ENCODE results near the gene PLEKHO2.

DNA sequence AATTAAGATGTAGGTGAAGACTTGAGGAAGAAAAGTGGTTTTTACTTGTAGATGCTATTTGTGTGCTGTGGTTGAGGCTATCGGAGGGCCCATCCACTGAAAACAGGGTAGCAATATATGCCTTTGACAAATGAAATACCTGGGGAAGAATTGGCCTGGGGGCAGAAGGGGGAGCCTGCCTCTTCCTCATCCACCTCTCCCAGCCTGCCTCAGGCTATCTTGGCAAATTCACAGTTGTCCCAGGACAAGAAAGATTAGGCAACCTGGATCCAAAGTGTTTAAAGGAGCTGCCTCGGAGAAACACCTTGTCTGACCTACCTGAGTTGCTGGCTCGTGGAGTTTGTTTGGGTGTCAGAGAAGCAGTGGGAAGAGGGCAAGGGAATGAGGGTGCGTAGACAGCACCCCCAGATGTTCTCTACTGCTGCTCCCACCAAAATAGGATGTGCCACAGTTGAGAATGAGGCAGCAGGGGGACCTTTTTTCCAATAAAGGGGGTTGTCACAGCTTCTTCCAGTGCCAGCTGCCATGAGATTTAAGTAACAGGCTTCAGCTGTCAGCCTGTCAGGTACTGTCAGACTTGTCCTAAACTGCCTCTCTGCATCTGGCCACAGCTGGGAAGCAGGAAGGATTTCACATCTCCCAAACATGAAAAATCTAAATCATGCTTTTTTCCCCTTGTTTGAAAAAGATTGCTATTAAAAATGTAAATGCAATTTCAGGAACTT lies 9.2 kb downstream of the PLEKHO2 start:
- TF ChIP-seq, protein P1, sequence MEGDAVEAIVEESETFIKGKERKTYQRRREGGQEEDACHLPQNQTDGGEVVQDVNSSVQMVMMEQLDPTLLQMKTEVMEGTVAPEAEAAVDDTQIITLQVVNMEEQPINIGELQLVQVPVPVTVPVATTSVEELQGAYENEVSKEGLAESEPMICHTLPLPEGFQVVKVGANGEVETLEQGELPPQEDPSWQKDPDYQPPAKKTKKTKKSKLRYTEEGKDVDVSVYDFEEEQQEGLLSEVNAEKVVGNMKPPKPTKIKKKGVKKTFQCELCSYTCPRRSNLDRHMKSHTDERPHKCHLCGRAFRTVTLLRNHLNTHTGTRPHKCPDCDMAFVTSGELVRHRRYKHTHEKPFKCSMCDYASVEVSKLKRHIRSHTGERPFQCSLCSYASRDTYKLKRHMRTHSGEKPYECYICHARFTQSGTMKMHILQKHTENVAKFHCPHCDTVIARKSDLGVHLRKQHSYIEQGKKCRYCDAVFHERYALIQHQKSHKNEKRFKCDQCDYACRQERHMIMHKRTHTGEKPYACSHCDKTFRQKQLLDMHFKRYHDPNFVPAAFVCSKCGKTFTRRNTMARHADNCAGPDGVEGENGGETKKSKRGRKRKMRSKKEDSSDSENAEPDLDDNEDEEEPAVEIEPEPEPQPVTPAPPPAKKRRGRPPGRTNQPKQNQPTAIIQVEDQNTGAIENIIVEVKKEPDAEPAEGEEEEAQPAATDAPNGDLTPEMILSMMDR (IDR thresholded peaks at IDR 0.05) = no peak
- TF ChIP-seq POLR2AphosphoS5 (IDR thresholded peaks at IDR 0.05) = no peak
- TF ChIP-seq POLR2A (IDR thresholded peaks at IDR 0.05) = no peak
